Mesenchymal stem cell (in vitro differentiated cells and primary cell): ENCODE results near the gene GOLT1A.

ENCODE experiments used
- DNase-seq: peaks from one replicate; pipeline ENCODE4 v3.0.0-alpha.2; 2013
- H2AFZ ChIP-seq: one replicate; pipeline ENCODE4 v1.6.1; 2013; ENCODE audit warnings: low read depth, mild to moderate bottlenecking, control low read depth, inconsistent platforms, low read length, moderate library complexity
- H2AK5ac ChIP-seq: 2 replicates; pipeline ENCODE4 v1.6.1; 2013; ENCODE audit warnings: low read length, moderate library complexity, mild to moderate bottlenecking, inconsistent platforms; ENCODE audit not compliant: severe bottlenecking
- H2BK120ac ChIP-seq: one replicate; pipeline ENCODE4 v1.6.1; 2013; ENCODE audit warnings: low read depth, mild to moderate bottlenecking, inconsistent platforms, low read length, moderate library complexity
- H2BK12ac ChIP-seq, 2 experiments: one replicate each; pipeline ENCODE4 v1.6.1; 2013; ENCODE audit warnings: inconsistent platforms in 2 of 2, low read length in 2 of 2, mild to moderate bottlenecking in 2 of 2, moderate library complexity in 2 of 2, control low read depth in 1 of 2
- H2BK15ac ChIP-seq: one replicate; pipeline ENCODE4 v1.6.1; 2013; ENCODE audit warnings: mild to moderate bottlenecking, low read depth, inconsistent platforms; ENCODE audit not compliant: poor library complexity, severe bottlenecking
- H2BK5ac ChIP-seq: 2 replicates; pipeline ENCODE4 v1.6.1; 2013; ENCODE audit warnings: low read depth, mild to moderate bottlenecking, low read length, control low read depth, inconsistent platforms; ENCODE audit not compliant: poor library complexity, severe bottlenecking
- H3K14ac ChIP-seq, 2 experiments: one replicate each; pipeline ENCODE4 v1.6.1; 2013; ENCODE audit warnings: inconsistent platforms in 2 of 2, low read length in 2 of 2, control low read depth in 1 of 2, mild to moderate bottlenecking in 1 of 2, moderate library complexity in 1 of 2
- H3K18ac ChIP-seq, 2 experiments: one replicate each; pipeline ENCODE4 v1.6.1; 2013; ENCODE audit warnings: inconsistent platforms in 2 of 2, low read length in 2 of 2, control low read depth in 1 of 2, low read depth in 1 of 2, mild to moderate bottlenecking in 1 of 2
- H3K23ac ChIP-seq, 2 experiments: one replicate each; pipeline ENCODE4 v1.6.1; 2013; ENCODE audit warnings: inconsistent platforms in 2 of 2, low read length in 2 of 2, mild to moderate bottlenecking in 2 of 2, moderate library complexity in 2 of 2, control low read depth in 1 of 2
- H3K27ac ChIP-seq: 2 replicates; pipeline ENCODE4 v1.5.1; 2013; ENCODE audit warnings: mild to moderate bottlenecking, moderate library complexity, low read length, control low read depth, inconsistent platforms; ENCODE audit not compliant: poor library complexity, severe bottlenecking
- H3K27me3 ChIP-seq, 2 experiments: 2 replicates each; pipeline versions ENCODE4 v1.6.1 to v1.7.0; 2013; ENCODE audit warnings: low read length in 2 of 2, mild to moderate bottlenecking in 2 of 2, moderate library complexity in 2 of 2, control low read depth in 1 of 2, inconsistent platforms in 1 of 2; ENCODE audit not compliant: control insufficient read depth in 1 of 2, insufficient read depth in 1 of 2
- H3K36me3 ChIP-seq, 2 experiments: 2 replicates each; pipeline versions ENCODE4 v1.6.1 to v1.7.0; 2013; ENCODE audit warnings: low read length in 2 of 2, control low read depth in 1 of 2, inconsistent platforms in 1 of 2, low read depth in 1 of 2, mild to moderate bottlenecking in 1 of 2; ENCODE audit not compliant: insufficient read depth in 2 of 2, control insufficient read depth in 1 of 2
- H3K4ac ChIP-seq, 2 experiments: one replicate each; pipeline ENCODE4 v1.6.1; 2013; ENCODE audit warnings: inconsistent platforms in 2 of 2, low read length in 2 of 2, mild to moderate bottlenecking in 2 of 2, moderate library complexity in 2 of 2, control low read depth in 1 of 2, low read depth in 1 of 2
- H3K4me1 ChIP-seq: 2 replicates; pipeline ENCODE4 v1.6.1; 2013; ENCODE audit warnings: low read depth, low read length, control low read depth; ENCODE audit not compliant: control insufficient read depth, insufficient read depth
- H3K4me2 ChIP-seq: 2 replicates; pipeline ENCODE4 v1.6.1; 2013; ENCODE audit warnings: low read length, mild to moderate bottlenecking, inconsistent platforms; ENCODE audit not compliant: poor library complexity, severe bottlenecking
- H3K4me3 ChIP-seq, 2 experiments: 2 replicates each; pipeline versions ENCODE4 v1.5.1 to v1.7.0; 2013; ENCODE audit warnings: low read length in 2 of 2, mild to moderate bottlenecking in 2 of 2, control low read depth in 1 of 2, low read depth in 1 of 2; ENCODE audit not compliant: insufficient read depth in 1 of 2
- H3K79me1 ChIP-seq: replicated peaks from 2 replicates; pipeline ENCODE4 v1.6.1; 2013; ENCODE audit warnings: mild to moderate bottlenecking, control low read depth, low read length, inconsistent platforms; ENCODE audit not compliant: poor library complexity, severe bottlenecking
- H3K9ac ChIP-seq: 2 replicates; pipeline ENCODE4 v1.7.0; 2013; ENCODE audit warnings: mild to moderate bottlenecking, low read length, moderate library complexity
- H3K9me3 ChIP-seq: 2 replicates; pipeline ENCODE4 v1.7.0; 2013; ENCODE audit warnings: mild to moderate bottlenecking, low read length; ENCODE audit not compliant: control insufficient read depth
- H4K8ac ChIP-seq: one replicate; pipeline ENCODE4 v1.6.1; 2013; ENCODE audit warnings: inconsistent platforms, mild to moderate bottlenecking, low read length, moderate library complexity
- H4K91ac ChIP-seq: one replicate; pipeline ENCODE4 v1.6.1; 2013; ENCODE audit warnings: mild to moderate bottlenecking, low read length, inconsistent platforms
- WGBS: methylation state at CpG from one replicate; pipeline ENCODE4 v1.1.7; 2013; ENCODE audit warnings: mixed read lengths; 5-methylcytosine and 5-hydroxymethylcytosine counted together

The GOLT1A gene

GRCh38 chr1:204246876-204247275 is 33.1 kb upstream of the GOLT1A start:
- no peak for DNase-seq
- no peak overlapping the region for H2BK120ac ChIP-seq
- no peak overlapping the region for H3K14ac ChIP-seq
- H3K9ac ChIP-seq: no peak overlapping the region
- peaks cover 31 to 48% of the 10 kb centered on the region in 2 experiments for H3K27me3 ChIP-seq
- H3K4me1 ChIP-seq: no peaks in the 10 kb centered on the region
- no peak overlapping the region for H3K23ac ChIP-seq
- no peaks in the 10 kb centered on the region for H3K36me3 ChIP-seq
- H4K8ac ChIP-seq: no peak overlapping the region
- no peaks in the 10 kb centered on the region for H3K79me1 ChIP-seq
- no peak overlapping the region for H4K91ac ChIP-seq
- no peak overlapping the region for H3K4me3 ChIP-seq
- H3K9me3 ChIP-seq: no peaks in the 10 kb centered on the region
- H3K4me2 ChIP-seq: no peak overlapping the region
- WGBS: 92% methylated on average over 4 of the region's 4 CpGs
- no peak overlapping the region for H3K18ac ChIP-seq
- H2BK15ac ChIP-seq: no peak overlapping the region
- H2BK5ac ChIP-seq: no peak overlapping the region
- H3K4ac ChIP-seq: no peak overlapping the region
- H2AFZ ChIP-seq: no peak overlapping the region
- H2AK5ac ChIP-seq: no peak overlapping the region
- no peak overlapping the region for H3K27ac ChIP-seq
- H2BK12ac ChIP-seq: no peak overlapping the region

GRCh38 chr1:204242920-204243319 is 29.1 kb upstream of the GOLT1A start:
- Histone ChIP-seq H3K4me1 (no peaks in the 10 kb centered on the region), H3K14ac (no peak overlapping the region), H4K8ac (no peak overlapping the region), H3K9ac (no peak overlapping the region), H3K23ac (no peak overlapping the region), H4K91ac (no peak overlapping the region), H3K27me3 (peaks cover 19 to 27% of the 10 kb centered on the region in 2 experiments), H3K79me1 (no peaks in the 10 kb centered on the region), H3K4ac (no peak overlapping the region), H3K9me3 (no peaks in the 10 kb centered on the region), H3K4me2 (no peak overlapping the region), H3K36me3 (no peaks in the 10 kb centered on the region), H2BK15ac (no peak overlapping the region), H2AK5ac (no peak overlapping the region), H2AFZ (no peak overlapping the region), H3K4me3 (no peak overlapping the region), H2BK5ac (no peak overlapping the region), H3K27ac (no peak overlapping the region), H2BK120ac (no peak overlapping the region), H2BK12ac (no peak overlapping the region), H3K18ac (no peak overlapping the region)
- no peak for DNase-seq
- WGBS: 95% methylated on average over 10 of the region's 10 CpGs

- H3K4me2 ChIP-seq: no peak overlapping the region
- no peak overlapping the region for H2AFZ ChIP-seq
- no peaks in the 10 kb centered on the region for H3K36me3 ChIP-seq
- no peak overlapping the region for H3K14ac ChIP-seq
- no peak overlapping the region for H2BK5ac ChIP-seq
- H3K79me1 ChIP-seq: no peaks in the 10 kb centered on the region
- no peak overlapping the region for H3K4me3 ChIP-seq
- H3K4me1 ChIP-seq: no peaks in the 10 kb centered on the region
- H3K27ac ChIP-seq: no peak overlapping the region
- no peak overlapping the region for H2BK12ac ChIP-seq
- no peak overlapping the region for H2AK5ac ChIP-seq
- no peak overlapping the region for H2BK15ac ChIP-seq
- no peak overlapping the region for H3K23ac ChIP-seq
- 87% methylated on average over 5 of the region's 5 CpGs for WGBS
- peaks cover under 1% of the 10 kb centered on the region for H3K9me3 ChIP-seq
- no peak overlapping the region for H3K4ac ChIP-seq
- no peak overlapping the region for H3K9ac ChIP-seq
- H2BK120ac ChIP-seq: no peak overlapping the region
- H4K91ac ChIP-seq: no peak overlapping the region
- no peak for DNase-seq
- H3K27me3 ChIP-seq: peaks cover 11 to 21% of the 10 kb centered on the region in 2 experiments
- no peak overlapping the region for H3K18ac ChIP-seq
- H4K8ac ChIP-seq: no peak overlapping the region
Measured at GRCh38 chr1:204241914-204242313, 28.1 kb upstream of the GOLT1A start.

- Histone ChIP-seq H3K79me1 (no peaks in the 10 kb centered on the region), H3K18ac (no peak overlapping the region), H3K14ac (no peak overlapping the region), H3K23ac (no peak overlapping the region), H4K8ac (no peak overlapping the region), H2AFZ (no peak overlapping the region), H3K9ac (no peak overlapping the region), H3K36me3 (no peaks in the 10 kb centered on the region), H4K91ac (no peak overlapping the region), H2BK12ac (no peak overlapping the region), H3K4me3 (no peak overlapping the region), H2BK5ac (no peak overlapping the region), H2BK15ac (no peak overlapping the region), H3K27ac (no peak overlapping the region), H3K27me3 (peaks cover 7 to 17% of the 10 kb centered on the region in 2 experiments), H2AK5ac (no peak overlapping the region), H2BK120ac (no peak overlapping the region), H3K4me2 (no peak overlapping the region), H3K4ac (no peak overlapping the region), H3K9me3 (peaks cover 7% of the 10 kb centered on the region), H3K4me1 (no peaks in the 10 kb centered on the region)
- WGBS: 55% methylated on average over 2 of the region's 2 CpGs
- no peak for DNase-seq
Measured at GRCh38 chr1:204241050-204241449, 27.3 kb upstream of the GOLT1A start.
